Islet precursor cell (in vitro differentiated cells): Measurements from ENCODE around the gene KAZN.

Experiments
- DNase-seq: peaks from one replicate; pipeline ENCODE4 v3.0.0-alpha.2; 2018

KAZN gene

GRCh38 chr1:14968251-14968851 is 369.9 kb downstream of the KAZN start:
- peak; percentile 94 for DNase-seq

- no peak for DNase-seq
Measured at GRCh38 chr1:14969006-14969405, 370.5 kb downstream of the KAZN start.

DNA sequence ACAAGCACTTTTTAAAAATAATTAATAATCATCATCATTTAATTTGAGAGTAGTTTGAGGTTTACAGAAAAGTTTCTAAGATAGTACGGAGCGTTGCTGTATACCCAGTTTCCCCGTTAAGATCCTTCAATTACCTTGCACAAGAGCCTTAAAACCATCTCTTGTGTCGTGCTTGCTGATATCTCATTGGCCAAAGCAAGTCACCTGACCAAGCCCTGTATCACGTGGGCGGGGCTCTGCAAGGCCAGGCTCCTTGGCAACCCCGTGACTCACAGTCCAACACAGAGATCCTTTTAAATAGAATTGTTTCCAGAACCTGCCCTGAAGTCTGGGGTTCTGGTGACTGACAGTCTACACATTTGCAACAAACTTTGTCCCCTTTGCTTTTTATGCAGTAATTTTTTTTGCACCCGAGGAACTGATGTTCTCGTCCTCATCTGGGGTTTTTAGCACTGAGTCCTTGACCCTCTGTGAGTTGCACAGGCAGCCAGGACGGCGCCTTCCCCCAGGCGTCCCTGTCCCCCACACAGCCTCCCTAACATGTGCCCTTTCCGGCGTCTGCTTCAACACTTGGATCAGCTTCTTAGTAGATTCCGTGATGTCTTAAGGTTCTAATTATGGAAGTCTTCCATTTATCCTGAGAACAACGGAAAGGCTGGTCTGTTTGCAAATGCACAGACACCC is 371.8 kb downstream of the KAZN start:
- peak; percentile 88 for DNase-seq

GRCh38 chr1:14970799-14971141 is 372.3 kb downstream of the KAZN start:
- no peak for DNase-seq

DNA sequence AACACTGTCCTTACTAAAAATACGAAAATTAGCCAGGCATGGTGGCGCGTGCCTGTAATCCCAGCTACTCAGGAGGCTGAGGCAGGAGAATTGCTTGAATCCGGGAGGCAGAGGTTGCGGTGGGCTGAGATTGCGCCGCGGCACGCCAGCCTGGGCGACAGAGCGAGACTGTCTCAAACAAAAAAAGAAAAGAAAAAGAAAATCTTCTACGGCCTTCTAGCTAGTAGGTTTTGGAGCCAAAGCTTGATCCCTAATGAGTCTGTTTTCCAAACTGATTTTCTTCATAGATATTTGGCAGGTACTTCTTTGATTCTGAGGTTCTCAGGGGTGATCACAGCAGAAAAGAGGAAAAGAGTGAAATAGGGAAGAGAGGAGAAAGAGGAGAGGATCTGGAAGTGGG is 372.7 kb downstream of the KAZN start:
- DNase-seq = no peak

DNA sequence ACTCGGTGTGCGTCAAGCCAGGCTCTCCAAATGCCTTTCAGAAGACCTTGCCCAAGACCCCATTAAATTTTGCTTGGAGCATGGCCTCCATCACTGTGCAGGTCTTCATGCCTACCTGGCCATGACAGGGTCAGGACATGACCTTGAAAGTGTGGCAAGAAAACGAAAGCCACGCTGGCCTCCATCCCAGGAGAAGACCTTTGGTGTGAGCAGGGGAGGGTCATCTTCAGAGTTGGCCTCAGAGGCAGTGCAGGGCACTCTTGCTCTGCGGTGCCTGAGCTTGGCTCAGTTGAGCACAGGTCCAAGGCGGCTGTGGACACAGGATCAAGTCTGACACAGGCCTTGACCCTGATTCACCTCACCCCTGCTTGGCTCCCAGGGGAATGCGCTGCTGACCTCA is 373.6 kb downstream of the KAZN start:
- no peak for DNase-seq

- no peak for DNase-seq
Measured at GRCh38 chr1:14973773-14974172, 375.3 kb downstream of the KAZN start.

DNA sequence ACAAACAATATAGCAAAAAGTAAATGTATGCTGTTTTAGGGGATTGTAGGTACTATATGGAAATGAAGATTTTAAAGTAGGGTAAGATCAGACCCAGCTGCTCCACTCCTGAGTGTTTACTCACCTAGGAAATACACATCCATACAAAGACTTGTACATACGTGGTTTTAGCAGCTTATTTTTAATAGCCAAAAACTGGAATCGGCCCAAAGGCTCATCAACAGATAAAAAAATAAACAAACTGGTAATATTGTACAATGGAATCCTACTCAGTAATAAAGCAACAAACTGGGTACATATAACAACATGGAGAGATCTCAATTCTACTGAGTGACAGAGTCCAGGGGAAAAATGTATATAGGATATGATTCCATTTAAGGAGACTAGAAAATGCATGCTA is 375.9 kb downstream of the KAZN start:
- DNase-seq = no peak

GRCh38 chr1:14975119-14975518 is 376.6 kb downstream of the KAZN start:
- DNase-seq = no peak

DNA sequence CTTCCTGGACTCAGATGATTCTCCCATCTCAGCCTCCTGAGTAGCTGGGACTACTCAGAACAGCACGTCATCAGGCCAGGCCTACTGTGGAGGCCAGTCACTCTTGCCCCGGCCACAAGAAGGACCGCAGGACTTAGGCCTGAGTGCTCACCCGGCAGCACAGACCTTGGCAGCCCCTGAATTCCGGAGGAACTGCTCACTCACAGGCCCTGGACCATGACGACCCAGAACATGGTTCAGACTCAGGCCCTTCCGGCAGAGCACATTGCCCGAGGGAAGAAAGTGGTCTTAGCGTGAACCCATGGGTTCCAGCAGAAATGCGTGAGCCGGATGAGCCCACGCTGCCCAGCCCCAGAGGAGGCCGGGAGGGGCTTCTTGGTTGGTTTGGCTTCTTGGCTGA is 377.8 kb downstream of the KAZN start:
- no peak for DNase-seq

GRCh38 chr1:14977338-14977931 is 378.9 kb downstream of the KAZN start:
- DNase-seq = no peak

GRCh38 chr1:14980621-14981218 is 382.2 kb downstream of the KAZN start:
- peak; percentile 67 for DNase-seq

DNA sequence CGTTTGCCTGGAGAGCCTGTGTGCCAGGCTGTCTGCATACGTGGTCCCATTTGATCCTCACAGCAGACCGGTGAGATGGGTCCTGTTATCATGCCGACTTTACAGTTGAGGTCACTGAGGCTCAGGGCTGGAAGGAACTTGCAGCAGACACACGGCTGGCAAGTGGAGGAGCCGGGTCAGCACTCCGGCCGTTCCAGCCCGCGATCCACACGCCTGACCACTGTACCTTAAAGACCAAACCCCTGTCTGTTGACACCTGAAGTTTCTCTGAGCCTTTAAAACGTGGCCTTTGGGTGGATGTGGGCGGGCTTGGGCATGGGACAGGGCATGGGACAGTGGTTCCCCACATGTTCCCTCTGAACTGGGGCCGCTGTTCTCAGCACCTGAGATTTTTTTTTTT is 383.5 kb downstream of the KAZN start:
- no peak for DNase-seq

GRCh38 chr1:14983277-14983676 is 384.8 kb downstream of the KAZN start:
- no peak for DNase-seq

DNA sequence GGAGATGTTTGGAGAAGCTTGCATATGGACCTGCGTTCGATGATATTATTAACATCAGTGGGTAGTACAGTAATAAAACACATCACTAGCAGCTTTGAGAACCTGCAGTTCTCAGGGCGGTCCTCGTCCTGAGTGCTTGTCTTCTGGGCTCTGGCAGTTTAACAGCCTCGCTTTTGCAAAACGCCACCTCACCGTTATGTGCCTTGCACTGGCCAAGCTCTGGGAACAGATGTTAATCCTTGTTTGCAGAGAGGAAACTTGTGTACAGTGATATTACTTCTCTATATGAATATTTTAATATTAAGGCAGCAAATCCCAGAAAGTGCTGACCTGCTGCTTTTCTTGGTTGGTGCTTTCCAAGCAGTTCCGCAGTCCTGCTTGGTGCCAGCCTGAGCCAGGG is 387.7 kb downstream of the KAZN start:
- DNase-seq = no peak

DNA sequence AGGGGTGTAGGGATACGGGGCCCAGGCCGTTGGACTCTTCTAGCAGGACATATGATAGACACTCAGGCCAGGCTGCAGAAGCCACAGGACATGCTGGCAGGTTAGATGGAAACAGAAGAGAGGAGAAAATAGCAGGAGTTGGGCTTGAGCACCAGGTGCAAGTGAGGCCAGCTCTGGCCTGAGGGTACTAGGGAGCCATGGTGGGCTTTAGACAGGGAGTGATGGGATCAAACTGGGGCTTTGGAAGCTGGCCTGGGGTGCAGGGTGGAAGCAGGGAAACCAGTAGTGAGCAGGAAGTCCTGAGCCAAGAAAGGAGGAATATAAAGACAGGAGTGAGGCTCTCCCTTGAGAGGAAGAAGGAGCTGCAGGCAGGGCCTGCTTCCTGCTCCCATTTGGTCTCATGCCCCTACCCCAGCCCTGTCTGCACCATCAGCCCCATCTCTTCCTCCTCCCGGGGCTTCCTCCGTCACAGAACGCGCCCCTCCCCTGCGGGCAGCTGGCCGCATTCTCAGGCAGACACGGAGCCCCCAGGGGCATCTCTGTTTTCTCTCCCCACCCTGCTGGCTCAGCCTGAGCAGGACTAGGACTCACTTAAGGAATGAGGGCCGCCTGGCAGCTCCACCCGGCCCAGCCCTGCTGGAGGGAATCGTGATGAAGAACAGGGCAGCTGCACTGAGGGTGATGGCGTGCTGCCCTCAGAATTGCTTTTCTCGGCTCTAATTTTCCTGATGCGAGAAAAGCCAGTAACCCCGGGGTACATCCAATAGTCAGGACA is 389.5 kb downstream of the KAZN start:
- DNase-seq = peak; percentile 84

- no peak for DNase-seq
Measured at GRCh38 chr1:14988636-14989035, 390.2 kb downstream of the KAZN start.

DNA sequence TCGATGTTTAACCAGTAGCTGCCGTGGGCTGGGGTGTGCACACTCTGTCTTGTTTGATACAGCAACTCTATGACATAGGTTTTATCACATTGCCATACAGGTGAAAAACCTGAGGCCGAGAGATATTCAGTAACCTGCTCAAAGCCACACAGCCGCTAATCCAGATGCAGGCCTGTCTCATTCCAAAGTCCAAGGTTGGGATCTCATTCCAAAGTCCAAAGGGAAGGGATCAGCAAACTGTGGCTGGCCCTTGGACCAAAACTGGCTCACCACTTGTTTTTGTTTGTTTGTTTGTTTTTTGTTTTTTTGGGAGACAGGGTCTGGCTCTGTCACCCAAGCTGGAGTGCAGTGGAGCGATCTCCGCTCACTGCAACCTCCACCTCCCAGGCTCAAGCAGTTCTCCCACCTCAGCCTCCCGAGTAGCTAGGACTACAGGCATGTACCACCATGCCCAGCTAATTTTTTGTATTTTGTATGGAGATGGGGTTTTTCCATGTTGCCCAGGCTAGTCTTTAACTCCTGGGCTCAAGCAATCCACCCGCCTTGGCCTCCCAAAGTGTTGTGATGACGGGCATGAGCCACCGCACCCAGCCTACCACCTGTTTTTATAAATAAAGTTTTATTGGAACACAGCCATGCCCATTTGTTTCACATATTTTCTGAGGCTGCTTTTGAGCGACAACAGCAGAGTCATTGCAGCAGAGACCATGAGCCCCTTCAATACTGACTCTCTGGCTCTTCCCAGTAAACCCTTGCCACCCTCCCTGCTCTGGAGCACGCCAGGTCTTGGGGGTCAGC is 391.6 kb downstream of the KAZN start:
- DNase-seq = no peak

GRCh38 chr1:14993414-14993813 is 394.9 kb downstream of the KAZN start:
- no peak for DNase-seq

DNA sequence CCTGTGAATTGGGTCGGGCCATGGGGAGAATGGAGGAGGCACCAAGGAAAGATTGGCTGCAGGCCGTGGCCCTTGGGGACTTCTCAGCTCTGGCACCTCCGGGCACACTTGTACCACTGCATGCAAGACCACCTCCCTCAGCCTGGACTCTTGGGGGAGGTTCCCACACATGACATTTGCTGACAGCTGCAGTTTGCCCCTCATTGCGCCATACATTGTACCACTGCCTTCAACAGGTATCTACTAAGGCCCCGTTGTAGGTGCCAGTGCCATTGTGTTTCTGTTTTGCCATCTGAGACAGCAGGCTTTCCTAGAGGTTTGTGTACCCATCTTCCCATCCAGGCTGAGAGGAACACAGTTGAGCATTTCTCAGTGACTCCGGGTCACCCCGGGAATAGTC is 395.7 kb downstream of the KAZN start:
- no peak for DNase-seq

GRCh38 chr1:14994841-14995437 is 396.5 kb downstream of the KAZN start:
- no peak for DNase-seq
